Adrenal gland (tissue), 12 donors: ENCODE results near the gene ERI3. TPM values are rescaled to one million over a fixed set of nuclear protein-coding genes. Genes with fewer than 3 reads are reported as not detected.
"Not testable (repeated sequence)": the region's sequence is repeated elsewhere in the genome, so short reads cannot be mapped to it uniquely, and the experiment has no call there.

ENCODE experiments used
- DNase-seq, 7 donors: peaks; one replicate each; pipeline ENCODE4 v3.0.0-alpha.2; 2019 to 2020
- H3K27ac ChIP-seq, 5 donors: fragments of 200-600 bp; sonication (generic) in 4 of 5; 1 replicate in 3 of 5; 2 replicates in 2 of 5; pipeline versions ENCODE4 v1.5.1 to v1.8.0; 2016 to 2020; ENCODE audit warnings: mild to moderate bottlenecking in 1 of 5
- H3K27me3 ChIP-seq: fragments of 200-600 bp; 2 replicates; pipeline ENCODE4 v1.8.0; 2021
- H3K36me3 ChIP-seq, 2 donors: fragments of 200-600 bp; replicated peaks in 1 of 2; 1 replicate in 1 of 2; 2 replicates in 1 of 2; pipeline versions ENCODE4 v1.5.1 to v1.8.0; 2018 to 2022
- H3K4me1 ChIP-seq, 2 donors: fragments of 200-600 bp; replicated peaks in 1 of 2; 1 replicate in 1 of 2; 2 replicates in 1 of 2; pipeline versions ENCODE4 v1.5.1 to v1.8.0; 2018 to 2021
- H3K4me3 ChIP-seq, 4 donors: fragments of 200-600 bp; sonication (generic) in 3 of 4; one replicate each; pipeline ENCODE4 v1.5.1; 2016 to 2018
- H3K9me3 ChIP-seq, 3 donors: fragments of 200-600 bp; sonication (generic) in 1 of 3; replicated peaks in 1 of 3; 1 replicate in 2 of 3; 2 replicates in 1 of 3; pipeline versions ENCODE4 v1.5.1 to v1.8.0; 2016 to 2021
- CTCF ChIP-seq, 6 experiments: fragments of 450-650 bp in 4 of 6; fragments of 200-600 bp in 2 of 6; sonication (generic) in 1 of 6; IDR thresholded peaks; 1 replicate in 5 of 6; 2 replicates in 1 of 6; pipeline versions ENCODE4 v1.5.1 to v1.8.0; 2016 to 2021; ENCODE audit warnings: antibody characterized with exemption in 6 of 6, mild to moderate bottlenecking in 2 of 6, moderate library complexity in 1 of 6
- POLR2A ChIP-seq, 2 donors: fragments of 450-650 bp; IDR thresholded peaks; one replicate each; pipeline ENCODE4 v1.6.1; 2017; ENCODE audit warnings: antibody characterized with exemption in 2 of 2, mild to moderate bottlenecking in 2 of 2, moderate library complexity in 1 of 2
- WGBS, 4 donors: extraction: QIAGEN DNeasy Blood & Tissue Kit in 2 of 4; methylation state at CpG; one replicate each; pipeline versions ENCODE4 v1.1.5 to v1.1.7; 2013 to 2017; 5-methylcytosine and 5-hydroxymethylcytosine counted together
- intact Hi-C, 2 donors: fragments of 100-400 bp; cut with DNase I; formaldehyde crosslinking; loops; one replicate each; pipeline versions ENCODE4 v1.14.1 to v1.15.0; 2022 to 2023
- polyA plus RNA-seq, 3 donors: library from polyadenylated mRNA; stranded (reverse); fragments of 200-250 nt in 2 of 3; fragments of 350-450 nt in 1 of 3; fragmentation: Illumina TruSeq in 1 of 3; extraction: RNeasy Lipid Tissue Mini Kit (QIAGEN cat#74804) in 1 of 3; gene quantifications; one replicate each; pipeline ENCODE4 v1.2.3, GENCODE V29; 2013 to 2014
- small RNA-seq, 2 donors: library from RNA; depleted of rRNA; stranded (forward); fragments of <200 nt; gene quantifications; one replicate each; pipeline ENCODE3, GENCODE V24; 2016
- total RNA-seq, 9 donors: library from RNA; depleted of rRNA in 4 of 9; stranded (reverse); fragments of >200 nt in 4 of 9; fragments of 120-200 nt in 1 of 9; fragmentation: NEBNext Ultra II Directional in 1 of 9; extraction: Animal tissue kit (Norgen Biotek cat#: 25700) in 1 of 9; gene quantifications; one replicate each; pipeline versions ENCODE4 v1.1.0 to v1.2.4, GENCODE V29; 2013 to 2023
- donor health status: healthy with polysubstance abuse.
- donor health status: Bipolar disorder and iron deficiency.
- donor health status: DM: yes; HTN: yes; CAD: no.
- donor health status: DM: no; HTN: no; CAD: no.
- donor health status: DM: no; HTN: no; CAD: no.
- donor health status: DM: yes; HTN: yes; CAD: no.

The ERI3 gene
- total and polyA plus RNA-seq, 12 donors: 33.8 to 68.4 (median 46.7) TPM

- TF ChIP-seq POLR2A (IDR thresholded peaks at IDR 0.05): no peak
- TF ChIP-seq CTCF (IDR thresholded peaks at IDR 0.05): no peak
- intact Hi-C loops: no loop called here
- no peaks in the 10 kb centered on the region for H3K36me3 ChIP-seq
- DNase-seq: no peak
- H3K9me3 ChIP-seq: no peaks in the 10 kb centered on the region
- H3K27ac ChIP-seq: no peak overlapping the region
- no peaks in the 10 kb centered on the region for H3K27me3 ChIP-seq
- no peak overlapping the region for H3K4me3 ChIP-seq
- H3K4me1 ChIP-seq: peaks cover 0 to 9% of the 10 kb centered on the region in 2 donors
These were observed 146.8 kb downstream of the ERI3 start for GRCh38 chr1:44208226-44208625.

GRCh38 chr1:44206545-44206944 is 148.5 kb downstream of the ERI3 start:
- H3K4me1 ChIP-seq, intact Hi-C loops, DNase-seq, H3K27ac ChIP-seq, H3K4me3 ChIP-seq, H3K27me3 ChIP-seq, H3K36me3 ChIP-seq, H3K9me3 ChIP-seq: not testable (repeated sequence)
- WGBS, 4 donors: 89 to 94% (median 90%) methylated on average over 5 of the region's 5 CpGs

GRCh38 chr1:44200336-44200735 is 154.7 kb downstream of the ERI3 start:
- Histone ChIP-seq H3K9me3 (no peaks in the 10 kb centered on the region), H3K27ac (no peak overlapping the region), H3K36me3 (no peaks in the 10 kb centered on the region), H3K27me3 (no peaks in the 10 kb centered on the region), H3K4me3 (no peak overlapping the region), H3K4me1 (no peaks in the 10 kb centered on the region)
- WGBS, 4 donors: 86 to 97% (median 91%) methylated on average over 5 to 8 of the region's 8 CpGs
- TF ChIP-seq POLR2A (IDR thresholded peaks at IDR 0.05): no peak
- TF ChIP-seq CTCF (IDR thresholded peaks at IDR 0.05): no peak
- no peak for DNase-seq
- intact Hi-C loops: no loop called here

DNA sequence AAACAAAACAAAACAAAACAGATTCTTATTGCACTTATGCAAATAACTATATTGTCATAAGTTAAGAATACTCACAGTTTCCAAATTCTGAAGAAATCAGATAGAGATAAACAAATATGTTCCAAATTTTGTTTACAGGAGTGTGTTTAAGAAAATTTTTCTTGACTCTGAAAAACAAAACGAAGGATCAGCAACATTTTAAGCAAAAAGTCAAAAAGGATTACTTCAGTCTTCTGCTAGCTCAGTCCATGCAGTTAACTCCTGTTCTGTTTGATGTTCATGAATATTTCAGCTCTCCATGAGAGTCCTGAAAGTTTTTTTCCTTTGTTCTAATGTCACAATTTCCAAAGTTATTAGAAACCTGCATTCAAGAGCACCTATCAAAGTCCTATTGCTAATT is 180.4 kb downstream of the ERI3 start:
- Histone ChIP-seq H3K36me3 (no peaks in the 10 kb centered on the region), H3K4me3 (no peak overlapping the region), H3K27me3 (no peaks in the 10 kb centered on the region), H3K27ac (no peak overlapping the region), H3K9me3 (peaks cover 0 to 10% (median 0%) of the 10 kb centered on the region in 3 donors), H3K4me1 (no peaks in the 10 kb centered on the region)
- intact Hi-C loops: no loop called here
- TF ChIP-seq POLR2A (IDR thresholded peaks at IDR 0.05): no peak
- TF ChIP-seq CTCF (IDR thresholded peaks at IDR 0.05): no peak
- 75 to 88% (median 85%) methylated on average over 1 of the region's 1 CpG for WGBS, 4 donors
- DNase-seq: no peak

Small RNA genes lying within 50 kb of the gene (small RNA-seq; reads per million reads assigned to genes)
- gene AL035417.1 (0 reads per million in 2 donors), gene RNU6-369P (0 reads per million in 2 donors)

Other genes with a start within 250 kb of the ERI3 start
- 1 to 10 TPM in 3 of 9 donors, under 1 TPM in 5, not detected in 1; 0.14 to 4.6 (median 0.82) TPM for gene KLF17, start 236.4 kb downstream of the ERI3 start, total RNA-seq
- gene KLF17, start 236.4 kb downstream of the ERI3 start, polyA plus RNA-seq: 1 to 10 TPM in 1 of 3 donors, under 1 TPM in 2; 0.16 to 1.5 (median 0.37) TPM
- gene KLF18, start 213.6 kb downstream of the ERI3 start, total RNA-seq: not detected
- not detected for gene KLF18, start 213.6 kb downstream of the ERI3 start, polyA plus RNA-seq
- 100 to 1,000 TPM in 2 of 9 donors, 10 to 100 TPM in 7; 62.4 to 229 (median 73.5) TPM for gene DMAP1, start 141.8 kb downstream of the ERI3 start, total RNA-seq
- gene DMAP1, start 141.8 kb downstream of the ERI3 start, polyA plus RNA-seq: 100 to 1,000 TPM; 118 to 145 (median 142) TPM
- 100 to 1,000 TPM in 4 of 9 donors, 10 to 100 TPM in 5; 55.9 to 150 (median 70.3) TPM for gene RNF220, start 50.0 kb upstream of the ERI3 start, total RNA-seq
- 10 to 100 TPM; 36.3 to 67.5 (median 50.2) TPM for gene RNF220, start 50.0 kb upstream of the ERI3 start, polyA plus RNA-seq